HL-60/S4 treated with retinoic acid at 250 ng/mL for 4 days and 3 days (cell line): ENCODE measurements around the gene ADAMTS16.

Source experiments
- in situ Hi-C: fragments of 300-500 bp; cut with MboI; formaldehyde crosslinking; loops from 2 replicates; pipeline ENCODE4 v1.7.0; 2022; ENCODE audit warnings: low sequenced_read_pairs

The ADAMTS16 gene

GRCh38 chr5:5339257-5339656, 199.1 kb downstream of the ADAMTS16 start:
- in situ Hi-C loops: no loop called here

GRCh38 chr5:5340206-5340729, 200.1 kb downstream of the ADAMTS16 start:
- in situ Hi-C loops: no loop called here

- in situ Hi-C loops: no loop called here
Measured at GRCh38 chr5:5341531-5342292, 201.6 kb downstream of the ADAMTS16 start.

GRCh38 chr5:5342784-5343183, 202.7 kb downstream of the ADAMTS16 start:
- in situ Hi-C loops: no loop called here

- in situ Hi-C loops: no loop called here
Measured at GRCh38 chr5:5343568-5343967, 203.4 kb downstream of the ADAMTS16 start.

- in situ Hi-C loops: no loop called here
Measured at GRCh38 chr5:5344051-5344571, 204.0 kb downstream of the ADAMTS16 start.

GRCh38 chr5:5344606-5345005, 204.5 kb downstream of the ADAMTS16 start:
- in situ Hi-C loops: no loop called here

GRCh38 chr5:5347442-5347841, 207.3 kb downstream of the ADAMTS16 start:
- in situ Hi-C loops: no loop called here

- in situ Hi-C loops: no loop called here
Measured at GRCh38 chr5:5348135-5348534, 208.0 kb downstream of the ADAMTS16 start.

GRCh38 chr5:5348576-5348975, 208.4 kb downstream of the ADAMTS16 start:
- in situ Hi-C loops: no loop called here

GRCh38 chr5:5350101-5350500, 210.0 kb downstream of the ADAMTS16 start:
- in situ Hi-C loops: no loop called here

- in situ Hi-C loops: no loop called here
Measured at GRCh38 chr5:5351288-5351979, 211.3 kb downstream of the ADAMTS16 start.

GRCh38 chr5:5352675-5353074, 212.5 kb downstream of the ADAMTS16 start:
- in situ Hi-C loops: no loop called here

- in situ Hi-C loops: no loop called here
Measured at GRCh38 chr5:5353681-5354080, 213.6 kb downstream of the ADAMTS16 start.

GRCh38 chr5:5356765-5357164, 216.6 kb downstream of the ADAMTS16 start:
- in situ Hi-C loops: no loop called here

GRCh38 chr5:5359618-5360017, 219.5 kb downstream of the ADAMTS16 start:
- in situ Hi-C loops: no loop called here

GRCh38 chr5:5360363-5360940, 220.3 kb downstream of the ADAMTS16 start:
- in situ Hi-C loops: no loop called here

GRCh38 chr5:5360941-5361520, 220.9 kb downstream of the ADAMTS16 start:
- in situ Hi-C loops: no loop called here

- in situ Hi-C loops: no loop called here
Measured at GRCh38 chr5:5363045-5363444, 222.9 kb downstream of the ADAMTS16 start.

GRCh38 chr5:5364932-5365331, 224.8 kb downstream of the ADAMTS16 start:
- in situ Hi-C loops: no loop called here

- in situ Hi-C loops: no loop called here
Measured at GRCh38 chr5:5367739-5368138, 227.6 kb downstream of the ADAMTS16 start.
